HG03108 (cell line): ENCODE measurements around the gene RFFL.
"Not testable (repeated sequence)": the region's sequence is repeated elsewhere in the genome, so short reads cannot be mapped to it uniquely, and the experiment has no call there.

Experiments
- ATAC-seq: cut with Tn5 transposase; IDR thresholded peaks from one replicate; pipeline ENCODE4 v1.9.1; 2021; ENCODE audit warnings: moderate library complexity; ENCODE audit not compliant: unreplicated experiment

RFFL gene

GRCh38 chr17:35011671-35012216 lies 51.8 kb downstream of the RFFL start:
- no peak for ATAC-seq

- ATAC-seq, result no peak
Measured at GRCh38 chr17:35010093-35010492, 53.4 kb downstream of the RFFL start.

- no peak for ATAC-seq
Measured at GRCh38 chr17:35006961-35007360, 56.5 kb downstream of the RFFL start.

GRCh38 chr17:35006345-35006744 lies 57.2 kb downstream of the RFFL start:
- no peak for ATAC-seq

GRCh38 chr17:35003778-35004177 lies 59.7 kb downstream of the RFFL start:
- ATAC-seq, result no peak

GRCh38 chr17:35002876-35003551 lies 60.5 kb downstream of the RFFL start:
- ATAC-seq, result no peak

GRCh38 chr17:35001549-35001948 lies 62.0 kb downstream of the RFFL start:
- ATAC-seq, result no peak

- not testable (repeated sequence) for ATAC-seq
Measured at GRCh38 chr17:35000965-35001364, 62.5 kb downstream of the RFFL start.

GRCh38 chr17:34999456-34999855 lies 64.1 kb downstream of the RFFL start:
- ATAC-seq, result no peak

GRCh38 chr17:34998205-34998604 lies 65.3 kb downstream of the RFFL start:
- no peak for ATAC-seq

- no peak for ATAC-seq
Measured at GRCh38 chr17:34997355-34997862, 66.1 kb downstream of the RFFL start.

GRCh38 chr17:34996422-34997285 lies 66.9 kb downstream of the RFFL start:
- ATAC-seq, result no peak

GRCh38 chr17:34993031-34993430 lies 70.5 kb downstream of the RFFL start:
- no peak for ATAC-seq

- ATAC-seq, result no peak
Measured at GRCh38 chr17:34991606-34992005, 71.9 kb downstream of the RFFL start.

GRCh38 chr17:34990921-34991365 lies 72.6 kb downstream of the RFFL start:
- ATAC-seq, result no peak

- no peak for ATAC-seq
Measured at GRCh38 chr17:34989473-34989872, 74.0 kb downstream of the RFFL start.

- no peak for ATAC-seq
Measured at GRCh38 chr17:34988644-34989043, 74.9 kb downstream of the RFFL start.

- ATAC-seq, result no peak
Measured at GRCh38 chr17:34987232-34987631, 76.3 kb downstream of the RFFL start.

GRCh38 chr17:34981538-34982241 lies 81.8 kb downstream of the RFFL start:
- no peak for ATAC-seq

- ATAC-seq, result peak; percentile 78
Measured at GRCh38 chr17:34980681-34981537, 82.6 kb downstream of the RFFL start.
